GM12891 (cell line): ENCODE data around the gene COTL1.

Source experiments
- DNase-seq: peaks from one replicate; pipeline ENCODE4 v3.0.0; 2011; ENCODE audit warnings: low spot score; ENCODE audit not compliant: insufficient read length
- FAIRE-seq: peaks from 2 replicates; lab custom pipeline; 2011; peaks lifted over from hg19 to GRCh38; lab: Jason Lieb, UNC
- PAX5 ChIP-seq: IDR thresholded peaks from 2 replicates; pipeline ENCODE4 v1.6.1; 2011; ENCODE audit warnings: low read length, moderate library complexity, mild to moderate bottlenecking; ENCODE audit not compliant: insufficient read depth, severe bottlenecking
- POLR2A ChIP-seq: IDR thresholded peaks from 2 replicates; pipeline ENCODE4 v1.6.1; 2011; ENCODE audit warnings: low read depth, low read length, control low read depth
- POLR2AphosphoS5 ChIP-seq: IDR thresholded peaks from 2 replicates; pipeline ENCODE4 v1.6.1; 2011; ENCODE audit warnings: low read depth, low read length, control low read depth
- POU2F2 ChIP-seq: IDR thresholded peaks from 2 replicates; pipeline ENCODE4 v1.6.1; 2011; ENCODE audit warnings: low read depth, mild to moderate bottlenecking, control low read depth, low read length, moderate library complexity
- SPI1 ChIP-seq: IDR thresholded peaks from 2 replicates; pipeline ENCODE4 v1.6.1; 2011; ENCODE audit warnings: low read depth, low read length, control low read depth
- TAF1 ChIP-seq: IDR thresholded peaks from 2 replicates; pipeline ENCODE4 v1.6.1; 2011; ENCODE audit warnings: low read depth, low read length, control low read depth

The COTL1 gene

GRCh38 chr16:84588991-84589390 is 28.9 kb downstream of the COTL1 start:
- FAIRE-seq (no peak), DNase-seq (no peak)

GRCh38 chr16:84585886-84586285 is 32.0 kb downstream of the COTL1 start:
- TF ChIP-seq SPI1 = peak; percentile 85
- TF ChIP-seq POLR2A = no peak
- FAIRE-seq = peak; percentile 75
- DNase-seq = peak; percentile 61

More at GRCh38 chr16:84588991-84589390, 28.9 kb downstream of the COTL1 start:
- no peak for TF ChIP-seq SPI1
- TF ChIP-seq TAF1 = no peak
- no peak for TF ChIP-seq POU2F2
- TF ChIP-seq POLR2AphosphoS5 = no peak

- DNase-seq (no peak), FAIRE-seq (no peak)
- TF ChIP-seq TAF1 (no peak), SPI1 (peak; percentile 34), POLR2AphosphoS5 (no peak), POLR2A (no peak)
Measured at GRCh38 chr16:84585467-84585866, 32.4 kb downstream of the COTL1 start.

- TF ChIP-seq TAF1 = no peak
- no peak for TF ChIP-seq SPI1
Measured at GRCh38 chr16:84584678-84585077, 33.2 kb downstream of the COTL1 start.

GRCh38 chr16:84583995-84584394 is 33.9 kb downstream of the COTL1 start:
- TF ChIP-seq POU2F2 (no peak), POLR2A (no peak), SPI1 (no peak), TAF1 (no peak)
- no peak for FAIRE-seq
- no peak for DNase-seq

More at GRCh38 chr16:84584678-84585077, 33.2 kb downstream of the COTL1 start:
- DNase-seq = no peak
- no peak for FAIRE-seq

GRCh38 chr16:84582958-84583516 is 34.8 kb downstream of the COTL1 start:
- no peak for TF ChIP-seq PAX5
- no peak for TF ChIP-seq POLR2AphosphoS5
- no peak for TF ChIP-seq POU2F2
- TF ChIP-seq TAF1 = no peak
- TF ChIP-seq SPI1 = no peak
- no peak for TF ChIP-seq POLR2A
- DNase-seq (no peak), FAIRE-seq (no peak)

- FAIRE-seq (no peak), DNase-seq (no peak)
- no peak for TF ChIP-seq PAX5
- no peak for TF ChIP-seq POLR2AphosphoS5
- no peak for TF ChIP-seq TAF1
- TF ChIP-seq SPI1 = no peak
- no peak for TF ChIP-seq POLR2A
- no peak for TF ChIP-seq POU2F2
Measured at GRCh38 chr16:84581158-84581557, 36.7 kb downstream of the COTL1 start.

GRCh38 chr16:84579936-84580335 is 37.9 kb downstream of the COTL1 start:
- TF ChIP-seq POU2F2 = no peak
- no peak for TF ChIP-seq PAX5
- TF ChIP-seq POLR2AphosphoS5 = no peak
- no peak for TF ChIP-seq TAF1
- no peak for TF ChIP-seq SPI1
- TF ChIP-seq POLR2A = no peak
- FAIRE-seq (no peak), DNase-seq (no peak)

GRCh38 chr16:84578538-84579126 is 39.2 kb downstream of the COTL1 start:
- DNase-seq = no peak
- peak; percentile 75 for FAIRE-seq
- TF ChIP-seq PAX5 = no peak
- TF ChIP-seq POLR2AphosphoS5 = peak; percentile 61
- peak; percentile 50; the same call in 1 of the 2 replicates for TF ChIP-seq POLR2A

GRCh38 chr16:84577034-84577803 is 40.7 kb downstream of the COTL1 start:
- no peak for FAIRE-seq

More at GRCh38 chr16:84577034-84577803, 40.7 kb downstream of the COTL1 start:
- TF ChIP-seq POLR2A (no peak), POU2F2 (no peak), SPI1 (no peak), PAX5 (no peak), TAF1 (no peak), POLR2AphosphoS5 (no peak)
- DNase-seq = no peak
